ENCODE data around the gene KCTD12. TPM values are rescaled to one million over a fixed set of nuclear protein-coding genes. Genes with fewer than 3 reads are reported as not detected.

KCTD12 gene
- total and polyA plus RNA-seq, 2 experiments from 2014 or later = 9.1 to 70.5 TPM

GRCh38 chr13:76851961-76852360, 34.2 kb downstream of the KCTD12 start:
- Histone ChIP-seq H3K9me2 (replicated peaks; ENCODE audit: insufficient read depth) (no peaks in the 10 kb centered on the region), H3K36me3 (replicated peaks; ENCODE audit: insufficient read depth, low read depth) (no peaks in the 10 kb centered on the region), H3K27me3 (no peaks in the 10 kb centered on the region), H4K20me1 (ENCODE audit: insufficient read depth, poor library complexity, severe bottlenecking) (no peaks in the 10 kb centered on the region), H3K4me2 (no peak overlapping the region), H3K4me3 (no peak overlapping the region), H3K9me3 (ENCODE audit: low read depth) (no peaks in the 10 kb centered on the region), H3K27ac (no peak overlapping the region), H3K79me2 (no peaks in the 10 kb centered on the region), H3K4me1 (ENCODE audit: insufficient read depth) (peaks cover 4% of the 10 kb centered on the region), H2AFZ (no peak overlapping the region)
- DNase-seq (ENCODE audit: low spot score) = no peak
- TF ChIP-seq EZH2phosphoT487 (IDR thresholded peaks at IDR 0.05; ENCODE audit: low read depth, severe bottlenecking, unreplicated experiment) = no peak
- TF ChIP-seq CTCF (IDR thresholded peaks at IDR 0.05; ENCODE audit: poor library complexity) = no peak
- TF ChIP-seq EZH2 (IDR thresholded peaks at IDR 0.05; ENCODE audit: borderline replicate concordance) = no peak
- WGBS (ENCODE audit: low lambda C conversion rate, missing lambda C conversion rate) = 96% methylated on average over 4 of the region's 4 CpGs

- DNase-seq (ENCODE audit: low spot score) = no peak
- Histone ChIP-seq H3K36me3 (replicated peaks; ENCODE audit: insufficient read depth, low read depth) (no peaks in the 10 kb centered on the region), H3K4me1 (ENCODE audit: insufficient read depth) (peaks cover 4% of the 10 kb centered on the region), H4K20me1 (ENCODE audit: insufficient read depth, poor library complexity, severe bottlenecking) (no peaks in the 10 kb centered on the region), H3K27me3 (no peaks in the 10 kb centered on the region), H3K9me2 (replicated peaks; ENCODE audit: insufficient read depth) (no peaks in the 10 kb centered on the region), H3K9me3 (ENCODE audit: low read depth) (no peaks in the 10 kb centered on the region), H3K79me2 (no peaks in the 10 kb centered on the region), H2AFZ (no peak overlapping the region), H3K27ac (no peak overlapping the region), H3K4me2 (no peak overlapping the region), H3K4me3 (no peak overlapping the region)
- WGBS (ENCODE audit: low lambda C conversion rate, missing lambda C conversion rate) = over 99% methylated on average over 6 of the region's 6 CpGs
- no peak for TF ChIP-seq CTCF (IDR thresholded peaks at IDR 0.05; ENCODE audit: poor library complexity)
- TF ChIP-seq EZH2 (IDR thresholded peaks at IDR 0.05; ENCODE audit: borderline replicate concordance) = no peak
- TF ChIP-seq EZH2phosphoT487 (IDR thresholded peaks at IDR 0.05; ENCODE audit: low read depth, severe bottlenecking, unreplicated experiment) = no peak
Observed at GRCh38 chr13:76849493-76849892, 36.7 kb downstream of the KCTD12 start.

- no peak for TF ChIP-seq EZH2 (IDR thresholded peaks at IDR 0.05; ENCODE audit: borderline replicate concordance)
- TF ChIP-seq CTCF (IDR thresholded peaks at IDR 0.05; ENCODE audit: poor library complexity) = no peak
- no peak for TF ChIP-seq EZH2phosphoT487 (IDR thresholded peaks at IDR 0.05; ENCODE audit: low read depth, severe bottlenecking, unreplicated experiment)
- WGBS (ENCODE audit: low lambda C conversion rate, missing lambda C conversion rate) = 61% methylated on average over 3 of the region's 3 CpGs
Observed at GRCh38 chr13:76848596-76848995, 37.6 kb downstream of the KCTD12 start.

GRCh38 chr13:76846363-76846762, 39.8 kb downstream of the KCTD12 start:
- Histone ChIP-seq H3K9me3 (ENCODE audit: low read depth) (no peaks in the 10 kb centered on the region), H3K27ac (no peak overlapping the region), H3K4me1 (ENCODE audit: insufficient read depth) (no peaks in the 10 kb centered on the region), H3K36me3 (replicated peaks; ENCODE audit: insufficient read depth, low read depth) (no peaks in the 10 kb centered on the region), H2AFZ (no peak overlapping the region), H3K27me3 (no peaks in the 10 kb centered on the region), H3K9me2 (replicated peaks; ENCODE audit: insufficient read depth) (no peaks in the 10 kb centered on the region), H3K79me2 (no peaks in the 10 kb centered on the region), H3K4me3 (no peak overlapping the region), H4K20me1 (ENCODE audit: insufficient read depth, poor library complexity, severe bottlenecking) (no peaks in the 10 kb centered on the region), H3K4me2 (no peak overlapping the region)
- WGBS (ENCODE audit: low lambda C conversion rate, missing lambda C conversion rate) = 80% methylated on average over 4 of the region's 4 CpGs
- TF ChIP-seq EZH2 (IDR thresholded peaks at IDR 0.05; ENCODE audit: borderline replicate concordance) (no peak), EZH2phosphoT487 (IDR thresholded peaks at IDR 0.05; ENCODE audit: low read depth, severe bottlenecking, unreplicated experiment) (no peak), CTCF (IDR thresholded peaks at IDR 0.05; ENCODE audit: poor library complexity) (no peak)
- DNase-seq (ENCODE audit: low spot score) = no peak

More at GRCh38 chr13:76848596-76848995, 37.6 kb downstream of the KCTD12 start:
- no peak overlapping the region for H3K4me3 ChIP-seq
- peaks cover 4% of the 10 kb centered on the region for H3K4me1 ChIP-seq (ENCODE audit: insufficient read depth)
- no peaks in the 10 kb centered on the region for H3K9me2 ChIP-seq (replicated peaks; ENCODE audit: insufficient read depth)
- H3K79me2 ChIP-seq = no peaks in the 10 kb centered on the region
- no peak overlapping the region for H3K27ac ChIP-seq
- H3K4me2 ChIP-seq = no peak overlapping the region
- no peaks in the 10 kb centered on the region for H3K27me3 ChIP-seq
- H3K9me3 ChIP-seq (ENCODE audit: low read depth) = no peaks in the 10 kb centered on the region
- DNase-seq (ENCODE audit: low spot score) = no peak
- H2AFZ ChIP-seq = no peak overlapping the region
- H3K36me3 ChIP-seq (replicated peaks; ENCODE audit: insufficient read depth, low read depth) = no peaks in the 10 kb centered on the region
- H4K20me1 ChIP-seq (ENCODE audit: insufficient read depth, poor library complexity, severe bottlenecking) = no peaks in the 10 kb centered on the region

Data from hepatocyte (in vitro differentiated cells).